Liver (tissue), 9 donors: ENCODE measurements around the gene UNC13C. TPM values are rescaled to one million over a fixed set of nuclear protein-coding genes. Genes with fewer than 3 reads are reported as not detected.

Experiments used
- DNase-seq: peaks from one replicate; pipeline ENCODE4 v3.0.0-alpha.2; 2017; ENCODE audit warnings: low spot score
- H3K27ac ChIP-seq, 2 donors: one replicate each; pipeline ENCODE4 v1.7.0; 2013; ENCODE audit warnings: inconsistent platforms in 2 of 2, low read length in 2 of 2, control low read depth in 1 of 2, low read depth in 1 of 2, mild to moderate bottlenecking in 1 of 2
- H3K27me3 ChIP-seq, 4 donors: one replicate each; pipeline versions ENCODE4 v1.6.1 to v1.7.0; 2013; ENCODE audit warnings: low read length in 3 of 4, inconsistent platforms in 1 of 4, mild to moderate bottlenecking in 1 of 4, moderate library complexity in 1 of 4; ENCODE audit not compliant: control insufficient read depth in 4 of 4, insufficient read depth in 4 of 4
- H3K36me3 ChIP-seq, 4 donors: one replicate each; pipeline versions ENCODE4 v1.6.1 to v1.7.0; 2013; ENCODE audit warnings: low read length in 3 of 4, mild to moderate bottlenecking in 3 of 4, low read depth in 1 of 4, moderate library complexity in 1 of 4; ENCODE audit not compliant: control insufficient read depth in 4 of 4, insufficient read depth in 3 of 4
- H3K4me1 ChIP-seq, 4 donors: one replicate each; pipeline versions ENCODE4 v1.6.1 to v1.7.0; 2013; ENCODE audit warnings: low read length in 3 of 4, mild to moderate bottlenecking in 3 of 4, moderate library complexity in 1 of 4; ENCODE audit not compliant: control insufficient read depth in 4 of 4, insufficient read depth in 4 of 4
- H3K4me3 ChIP-seq, 3 donors: one replicate each; pipeline versions ENCODE4 v1.6.1 to v1.7.0; 2013; ENCODE audit warnings: low read length in 3 of 3, control low read depth in 1 of 3, low read depth in 1 of 3, mild to moderate bottlenecking in 1 of 3
- H3K9ac ChIP-seq, 2 donors: one replicate each; pipeline ENCODE4 v1.7.0; 2013; ENCODE audit warnings: low read length in 2 of 2, mild to moderate bottlenecking in 2 of 2, moderate library complexity in 2 of 2, control low read depth in 1 of 2, low read depth in 1 of 2
- H3K9me3 ChIP-seq, 4 donors: one replicate each; pipeline versions ENCODE4 v1.6.1 to v1.7.0; 2013; ENCODE audit warnings: low read length in 3 of 4; ENCODE audit not compliant: control insufficient read depth in 4 of 4
- EGR1 ChIP-seq, 2 donors: IDR thresholded peaks; 2 replicates each; pipeline ENCODE4 v1.6.1; 2016 to 2018; ENCODE audit warnings: antibody characterized with exemption in 2 of 2, low read depth in 2 of 2
- FOXA1 ChIP-seq: IDR thresholded peaks from 2 replicates; pipeline ENCODE4 v1.6.1; 2016; ENCODE audit warnings: antibody characterized with exemption
- FOXA2 ChIP-seq: IDR thresholded peaks from 2 replicates; pipeline ENCODE4 v1.6.1; 2016; ENCODE audit warnings: antibody characterized with exemption
- GABPA ChIP-seq, 2 donors: IDR thresholded peaks in 1 of 2; conservative IDR thresholded peaks in 1 of 2; 2 replicates each; pipeline ENCODE4 v1.6.1; 2016; ENCODE audit warnings: antibody characterized with exemption in 2 of 2, mild to moderate bottlenecking in 1 of 2, moderate library complexity in 1 of 2
- HNF4A ChIP-seq, 2 donors: conservative IDR thresholded peaks; 2 replicates each; pipeline ENCODE4 v1.6.1; 2016; ENCODE audit warnings: antibody characterized with exemption in 2 of 2, mild to moderate bottlenecking in 2 of 2
- HNF4G ChIP-seq: IDR thresholded peaks from 2 replicates; pipeline ENCODE4 v1.6.1; 2016; ENCODE audit warnings: antibody characterized with exemption
- JUND ChIP-seq, 2 donors: IDR thresholded peaks; 2 replicates each; pipeline ENCODE4 v1.6.1; 2016; ENCODE audit warnings: antibody characterized with exemption in 2 of 2
- NR2F2 ChIP-seq: IDR thresholded peaks from 2 replicates; pipeline ENCODE4 v1.6.1; 2016; ENCODE audit warnings: antibody characterized with exemption
- RAD21 ChIP-seq, 2 donors: IDR thresholded peaks; 2 replicates each; pipeline ENCODE4 v1.6.1; 2016; ENCODE audit warnings: antibody characterized with exemption in 2 of 2, mild to moderate bottlenecking in 2 of 2
- RXRA ChIP-seq, 2 donors: IDR thresholded peaks; 2 replicates each; pipeline ENCODE4 v1.6.1; 2017 to 2018; ENCODE audit warnings: antibody characterized with exemption in 2 of 2, mild to moderate bottlenecking in 1 of 2
- SP1 ChIP-seq: IDR thresholded peaks from 2 replicates; pipeline ENCODE4 v1.6.1; 2018; ENCODE audit warnings: antibody characterized with exemption, mild to moderate bottlenecking
- TAF1 ChIP-seq: conservative IDR thresholded peaks from 2 replicates; pipeline ENCODE4 v1.6.1; 2016; ENCODE audit warnings: antibody characterized with exemption, mild to moderate bottlenecking
- YY1 ChIP-seq: IDR thresholded peaks from 2 replicates; pipeline ENCODE4 v1.6.1; 2016; ENCODE audit warnings: antibody characterized with exemption, mild to moderate bottlenecking
- WGBS: extraction: QIAGEN DNeasy Blood & Tissue Kit; methylation state at CpG from one replicate; pipeline ENCODE4 v1.1.7; 2013; 5-methylcytosine and 5-hydroxymethylcytosine counted together
- polyA plus RNA-seq, 2 donors: library from polyadenylated mRNA; stranded (reverse) in 1 of 2; unstranded in 1 of 2; fragments of 200-250 nt in 1 of 2; fragments of >200 nt in 1 of 2; fragmentation: Nextera tagmentation in 1 of 2; extraction: Ambion mirVana in 1 of 2; gene quantifications; one replicate each; pipeline versions ENCODE4 v1.2.1 to v1.2.3, GENCODE V29; 2013 to 2015
- total RNA-seq, 2 donors: library from RNA; depleted of rRNA; stranded (reverse); fragments of >200 nt; gene quantifications; one replicate each; pipeline ENCODE4 v1.2.3, GENCODE V29; 2014
- TF ChIP-seq, protein P1 (sequence below): IDR thresholded peaks from 2 replicates; pipeline ENCODE4 v1.6.1; 2016; ENCODE audit warnings: antibody characterized with exemption
- TF ChIP-seq, protein P2 (sequence below): IDR thresholded peaks from 2 replicates; pipeline ENCODE4 v1.6.1; 2016; ENCODE audit warnings: antibody characterized with exemption
- TF ChIP-seq, protein P3 (sequence below): IDR thresholded peaks from 2 replicates; pipeline ENCODE4 v1.6.1; 2016; ENCODE audit warnings: antibody characterized with exemption
- TF ChIP-seq, protein P4 (sequence below): fragments of 150-350 bp; IDR thresholded peaks from 2 replicates; pipeline ENCODE4 v1.5.1; 2017; ENCODE audit warnings: improper control_type of control experiment, low read depth, low read length; ENCODE audit not compliant: missing input control
- TF ChIP-seq, protein P5 (sequence below): IDR thresholded peaks from 2 replicates; pipeline ENCODE4 v1.6.1; 2016; ENCODE audit warnings: antibody characterized with exemption, mild to moderate bottlenecking
- donor health status: healthy.
- donor health status: healthy.
- donor health status: healthy.
- donor health status: healthy.
- donor health status: healthy.

UNC13C gene
- total and polyA plus RNA-seq, 4 donors: 0.19 TPM; not detected in 3

DNA sequence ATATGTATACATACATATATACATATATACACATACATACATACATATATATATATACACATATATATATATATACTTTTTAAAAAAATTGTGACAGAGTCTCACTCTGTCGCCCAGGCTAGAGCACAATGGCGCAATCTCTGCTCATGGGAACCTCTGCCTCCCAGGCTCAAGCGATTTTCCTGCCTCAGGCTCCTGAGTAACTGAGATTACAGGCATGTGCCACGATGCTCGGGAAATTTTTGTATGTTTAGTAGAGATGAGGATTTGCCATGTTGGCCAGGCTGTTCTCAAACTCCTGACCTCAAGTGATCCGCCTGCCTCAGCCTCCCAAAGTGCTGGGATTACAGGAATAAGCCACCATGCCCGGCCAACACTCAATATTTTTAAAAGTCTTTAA lies 302.5 kb downstream of the UNC13C start (continued):
- no peak for TF ChIP-seq JUND (IDR thresholded peaks at IDR 0.05)
- no peak for TF ChIP-seq GABPA (IDR thresholded peaks at IDR 0.05 in 1 of 2, conservative IDR thresholded peaks at IDR 0.05 in 1 of 2)
- TF ChIP-seq, protein P1, sequence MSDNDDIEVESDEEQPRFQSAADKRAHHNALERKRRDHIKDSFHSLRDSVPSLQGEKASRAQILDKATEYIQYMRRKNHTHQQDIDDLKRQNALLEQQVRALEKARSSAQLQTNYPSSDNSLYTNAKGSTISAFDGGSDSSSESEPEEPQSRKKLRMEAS: no peak
- TF ChIP-seq FOXA2: no peak

DNA sequence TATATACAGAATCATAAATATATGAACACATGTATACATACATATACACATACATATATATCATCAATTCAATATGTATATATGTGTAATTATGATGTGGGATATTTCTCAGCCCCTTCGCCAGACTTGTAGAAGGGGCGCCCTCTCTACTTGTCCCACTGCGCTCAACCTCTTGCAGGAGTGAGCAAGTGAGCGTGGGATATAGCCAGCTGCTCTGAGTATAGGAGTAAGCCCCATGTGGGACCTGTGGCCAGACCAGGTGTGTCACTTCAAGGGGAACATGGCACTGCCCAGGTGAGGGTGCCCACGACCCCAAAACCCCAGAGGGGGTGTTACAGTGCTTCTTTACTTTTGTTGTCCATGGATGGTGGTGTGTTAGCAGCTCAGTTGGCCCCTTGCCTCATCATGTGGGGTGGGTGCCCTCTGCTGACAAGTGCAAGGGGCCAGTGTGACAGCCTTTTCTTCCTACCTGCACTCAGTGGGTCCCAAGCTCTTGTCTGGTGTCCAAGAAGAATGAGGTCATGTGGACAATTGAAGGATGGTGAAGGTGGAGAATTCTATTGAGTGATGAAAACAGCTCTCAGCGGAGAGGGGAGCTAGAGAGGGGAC lies 304.1 kb downstream of the UNC13C start:
- TF ChIP-seq, protein P2, sequence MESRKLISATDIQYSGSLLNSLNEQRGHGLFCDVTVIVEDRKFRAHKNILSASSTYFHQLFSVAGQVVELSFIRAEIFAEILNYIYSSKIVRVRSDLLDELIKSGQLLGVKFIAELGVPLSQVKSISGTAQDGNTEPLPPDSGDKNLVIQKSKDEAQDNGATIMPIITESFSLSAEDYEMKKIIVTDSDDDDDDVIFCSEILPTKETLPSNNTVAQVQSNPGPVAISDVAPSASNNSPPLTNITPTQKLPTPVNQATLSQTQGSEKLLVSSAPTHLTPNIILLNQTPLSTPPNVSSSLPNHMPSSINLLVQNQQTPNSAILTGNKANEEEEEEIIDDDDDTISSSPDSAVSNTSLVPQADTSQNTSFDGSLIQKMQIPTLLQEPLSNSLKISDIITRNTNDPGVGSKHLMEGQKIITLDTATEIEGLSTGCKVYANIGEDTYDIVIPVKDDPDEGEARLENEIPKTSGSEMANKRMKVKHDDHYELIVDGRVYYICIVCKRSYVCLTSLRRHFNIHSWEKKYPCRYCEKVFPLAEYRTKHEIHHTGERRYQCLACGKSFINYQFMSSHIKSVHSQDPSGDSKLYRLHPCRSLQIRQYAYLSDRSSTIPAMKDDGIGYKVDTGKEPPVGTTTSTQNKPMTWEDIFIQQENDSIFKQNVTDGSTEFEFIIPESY: no peak
- TF ChIP-seq YY1: no peak
- TF ChIP-seq, protein P3, sequence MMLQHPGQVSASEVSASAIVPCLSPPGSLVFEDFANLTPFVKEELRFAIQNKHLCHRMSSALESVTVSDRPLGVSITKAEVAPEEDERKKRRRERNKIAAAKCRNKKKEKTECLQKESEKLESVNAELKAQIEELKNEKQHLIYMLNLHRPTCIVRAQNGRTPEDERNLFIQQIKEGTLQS: no peak
- no peak for TF ChIP-seq GABPA (IDR thresholded peaks at IDR 0.05 in 1 of 2, conservative IDR thresholded peaks at IDR 0.05 in 1 of 2)
- no peak for TF ChIP-seq RAD21 (IDR thresholded peaks at IDR 0.05)
- TF ChIP-seq SP1: no peak
- TF ChIP-seq EGR1 (IDR thresholded peaks at IDR 0.05; ENCODE audit: low read depth in 2 of 2): no peak
- no peak for TF ChIP-seq NR2F2
- TF ChIP-seq FOXA1: no peak
- TF ChIP-seq RXRA (IDR thresholded peaks at IDR 0.05): no peak
- no peak for TF ChIP-seq HNF4G
- TF ChIP-seq, protein P1: no peak
- no peak for TF ChIP-seq JUND (IDR thresholded peaks at IDR 0.05)
- TF ChIP-seq HNF4A (conservative IDR thresholded peaks at IDR 0.05): no peak
- TF ChIP-seq FOXA2: no peak
- TF ChIP-seq, protein P4, sequence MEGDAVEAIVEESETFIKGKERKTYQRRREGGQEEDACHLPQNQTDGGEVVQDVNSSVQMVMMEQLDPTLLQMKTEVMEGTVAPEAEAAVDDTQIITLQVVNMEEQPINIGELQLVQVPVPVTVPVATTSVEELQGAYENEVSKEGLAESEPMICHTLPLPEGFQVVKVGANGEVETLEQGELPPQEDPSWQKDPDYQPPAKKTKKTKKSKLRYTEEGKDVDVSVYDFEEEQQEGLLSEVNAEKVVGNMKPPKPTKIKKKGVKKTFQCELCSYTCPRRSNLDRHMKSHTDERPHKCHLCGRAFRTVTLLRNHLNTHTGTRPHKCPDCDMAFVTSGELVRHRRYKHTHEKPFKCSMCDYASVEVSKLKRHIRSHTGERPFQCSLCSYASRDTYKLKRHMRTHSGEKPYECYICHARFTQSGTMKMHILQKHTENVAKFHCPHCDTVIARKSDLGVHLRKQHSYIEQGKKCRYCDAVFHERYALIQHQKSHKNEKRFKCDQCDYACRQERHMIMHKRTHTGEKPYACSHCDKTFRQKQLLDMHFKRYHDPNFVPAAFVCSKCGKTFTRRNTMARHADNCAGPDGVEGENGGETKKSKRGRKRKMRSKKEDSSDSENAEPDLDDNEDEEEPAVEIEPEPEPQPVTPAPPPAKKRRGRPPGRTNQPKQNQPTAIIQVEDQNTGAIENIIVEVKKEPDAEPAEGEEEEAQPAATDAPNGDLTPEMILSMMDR: no peak
- TF ChIP-seq, protein P5, sequence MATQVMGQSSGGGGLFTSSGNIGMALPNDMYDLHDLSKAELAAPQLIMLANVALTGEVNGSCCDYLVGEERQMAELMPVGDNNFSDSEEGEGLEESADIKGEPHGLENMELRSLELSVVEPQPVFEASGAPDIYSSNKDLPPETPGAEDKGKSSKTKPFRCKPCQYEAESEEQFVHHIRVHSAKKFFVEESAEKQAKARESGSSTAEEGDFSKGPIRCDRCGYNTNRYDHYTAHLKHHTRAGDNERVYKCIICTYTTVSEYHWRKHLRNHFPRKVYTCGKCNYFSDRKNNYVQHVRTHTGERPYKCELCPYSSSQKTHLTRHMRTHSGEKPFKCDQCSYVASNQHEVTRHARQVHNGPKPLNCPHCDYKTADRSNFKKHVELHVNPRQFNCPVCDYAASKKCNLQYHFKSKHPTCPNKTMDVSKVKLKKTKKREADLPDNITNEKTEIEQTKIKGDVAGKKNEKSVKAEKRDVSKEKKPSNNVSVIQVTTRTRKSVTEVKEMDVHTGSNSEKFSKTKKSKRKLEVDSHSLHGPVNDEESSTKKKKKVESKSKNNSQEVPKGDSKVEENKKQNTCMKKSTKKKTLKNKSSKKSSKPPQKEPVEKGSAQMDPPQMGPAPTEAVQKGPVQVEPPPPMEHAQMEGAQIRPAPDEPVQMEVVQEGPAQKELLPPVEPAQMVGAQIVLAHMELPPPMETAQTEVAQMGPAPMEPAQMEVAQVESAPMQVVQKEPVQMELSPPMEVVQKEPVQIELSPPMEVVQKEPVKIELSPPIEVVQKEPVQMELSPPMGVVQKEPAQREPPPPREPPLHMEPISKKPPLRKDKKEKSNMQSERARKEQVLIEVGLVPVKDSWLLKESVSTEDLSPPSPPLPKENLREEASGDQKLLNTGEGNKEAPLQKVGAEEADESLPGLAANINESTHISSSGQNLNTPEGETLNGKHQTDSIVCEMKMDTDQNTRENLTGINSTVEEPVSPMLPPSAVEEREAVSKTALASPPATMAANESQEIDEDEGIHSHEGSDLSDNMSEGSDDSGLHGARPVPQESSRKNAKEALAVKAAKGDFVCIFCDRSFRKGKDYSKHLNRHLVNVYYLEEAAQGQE: no peak
- no peak for TF ChIP-seq TAF1
- H3K9ac ChIP-seq: no peak overlapping the region
- H3K4me1 ChIP-seq: no peaks in the 10 kb centered on the region
- H3K27ac ChIP-seq: no peak overlapping the region
- DNase-seq: no peak
- no peaks in the 10 kb centered on the region for H3K36me3 ChIP-seq
- no peak overlapping the region for H3K4me3 ChIP-seq
- no peaks in the 10 kb centered on the region for H3K9me3 ChIP-seq
- H3K27me3 ChIP-seq: no peaks in the 10 kb centered on the region
- 86% methylated on average over 6 of the region's 6 CpGs for whole genome bisulfite sequencing
